Kidney (tissue), 14 donors: ENCODE data around the gene FIGNL2. TPM values are rescaled to one million over a fixed set of nuclear protein-coding genes. Genes with fewer than 3 reads are reported as not detected.

Experiments used
- DNase-seq, 5 donors: peaks; one replicate each; pipeline ENCODE4 v3.0.0-alpha.2; 2013 to 2020
- FAIRE-seq: peaks from 2 replicates; lab custom pipeline; 2012; peaks lifted over from hg19 to GRCh38; lab: Jason Lieb, UNC
- H3K27ac ChIP-seq, 2 donors: one replicate each; pipeline ENCODE4 v1.7.0; 2013; ENCODE audit warnings: low read depth in 2 of 2, low read length in 2 of 2, inconsistent platforms in 1 of 2
- H3K27me3 ChIP-seq: one replicate; pipeline ENCODE4 v1.7.1; 2013; ENCODE audit warnings: low read length, inconsistent platforms; ENCODE audit not compliant: control insufficient read depth, insufficient read depth
- H3K36me3 ChIP-seq, 3 donors: one replicate each; pipeline versions ENCODE4 v1.7.0 to v1.7.1; 2013; ENCODE audit warnings: low read length in 3 of 3, control low read depth in 1 of 3, inconsistent platforms in 1 of 3; ENCODE audit not compliant: insufficient read depth in 3 of 3, control insufficient read depth in 2 of 3
- H3K4me1 ChIP-seq, 3 donors: one replicate each; pipeline versions ENCODE4 v1.7.0 to v1.7.1; 2013; ENCODE audit warnings: low read length in 3 of 3, inconsistent platforms in 1 of 3, low read depth in 1 of 3; ENCODE audit not compliant: control insufficient read depth in 2 of 3, insufficient read depth in 2 of 3
- H3K4me3 ChIP-seq, 3 donors: one replicate each; pipeline versions ENCODE4 v1.7.0 to v1.8.1; 2013; ENCODE audit warnings: low read length in 3 of 3, control low read depth in 1 of 3, inconsistent platforms in 1 of 3
- H3K9ac ChIP-seq, 3 donors: one replicate each; pipeline versions ENCODE4 v1.7.0 to v1.7.1; 2013; ENCODE audit warnings: low read length in 3 of 3, control low read depth in 1 of 3, inconsistent platforms in 1 of 3
- H3K9me3 ChIP-seq, 3 donors: one replicate each; pipeline versions ENCODE4 v1.7.0 to v1.7.1; 2013; ENCODE audit warnings: low read length in 3 of 3, control low read depth in 1 of 3, inconsistent platforms in 1 of 3; ENCODE audit not compliant: control insufficient read depth in 2 of 3, insufficient read depth in 1 of 3
- CTCF ChIP-seq: IDR thresholded peaks from 3 replicates; pipeline ENCODE4 v1.5.1; 2012; ENCODE audit warnings: mild to moderate bottlenecking, moderate library complexity, borderline replicate concordance; ENCODE audit not compliant: insufficient read depth; ENCODE audit errors: extremely low read depth
- intact Hi-C: fragments of 100-400 bp; cut with DNase I; formaldehyde crosslinking; loops from one replicate; pipeline ENCODE4 v1.11.1; 2022
- polyA plus RNA-seq: library from polyadenylated mRNA; stranded (reverse); fragments of 350-450 nt; fragmentation: Illumina TruSeq; extraction: RNeasy Lipid Tissue Mini Kit (QIAGEN cat#74804); gene quantifications from one replicate; pipeline ENCODE4 v1.2.3, GENCODE V29; 2014; ENCODE audit warnings: low read depth, low replicate concordance; ENCODE audit not compliant: insufficient read depth
- total RNA-seq: library from RNA; stranded (reverse); fragmentation: NEBNext Ultra II Directional; extraction: Animal tissue kit (Norgen Biotek cat#: 25700); gene quantifications from one replicate; pipeline ENCODE4 v1.2.1, GENCODE V29; 2021
- donor health status: control.
- donor health status: control.
- donor health status: control.
- donor health status: control.
- donor health status: control.
- donor health status: DM: yes; HTN: yes; CAD: no.
- donor health status: Normal renal cell carcinoma (clear cell type).

Gene FIGNL2
- total and polyA plus RNA-seq, 2 donors from 2014 or later = 3.1 to 6.1 TPM

- Histone ChIP-seq H3K4me1 (peaks cover 5 to 20% (median 8%) of the 10 kb centered on the region in 3 donors), H3K9ac (peak overlapping the region in 1 of 3 donors; percentile 8), H3K4me3 (peak overlapping the region in 2 of 3 donors; percentile 49 to 60), H3K36me3 (no peaks in the 10 kb centered on the region), H3K27me3 (no peaks in the 10 kb centered on the region), H3K27ac (peak overlapping the region; percentile 33 to 80), H3K9me3 (no peaks in the 10 kb centered on the region)
- intact Hi-C loops = no loop called here
- DNase-seq = peak in 1 of 5 donors; percentile 54
- no peak for TF ChIP-seq CTCF
- FAIRE-seq = no peak
Measured at GRCh38 chr12:51850081-51850964, 1.8 kb upstream of the FIGNL2 start.

- Histone ChIP-seq H3K27ac (peak overlapping the region; percentile 33 to 80), H3K27me3 (no peaks in the 10 kb centered on the region), H3K9ac (peak overlapping the region in 2 of 3 donors; percentile 8 to 24), H3K4me1 (peaks cover 5 to 22% (median 8%) of the 10 kb centered on the region in 3 donors), H3K36me3 (no peaks in the 10 kb centered on the region), H3K4me3 (peak overlapping the region; percentile 6 to 60 (median 49)), H3K9me3 (no peaks in the 10 kb centered on the region)
- DNase-seq (peak; percentile 72 to 91 (median 85)), FAIRE-seq (no peak)
- TF ChIP-seq CTCF = peak; percentile 0
- intact Hi-C loops = no loop called here
Measured at GRCh38 chr12:51848841-51849735, 570 bp upstream of the FIGNL2 start.

- peak overlapping the region; percentile 3 to 51 for H3K27ac ChIP-seq
- FAIRE-seq (no peak), DNase-seq (peak; percentile 53 to 86 (median 78))
- H3K9ac ChIP-seq = peak overlapping the region in 2 of 3 donors; percentile 39 to 44
- TF ChIP-seq CTCF = no peak
- no peaks in the 10 kb centered on the region for H3K9me3 ChIP-seq
- H3K27me3 ChIP-seq = no peaks in the 10 kb centered on the region
- H3K36me3 ChIP-seq = no peaks in the 10 kb centered on the region
- H3K4me3 ChIP-seq = peak overlapping the region; percentile 39 to 63 (median 61)
- H3K4me1 ChIP-seq = peaks cover 5 to 22% (median 8%) of the 10 kb centered on the region in 3 donors
- intact Hi-C loops = no loop called here
Measured at GRCh38 chr12:51847643-51848325, 734 bp downstream of the FIGNL2 start.
